OCI-LY7 (cell line): Measurements from ENCODE around the gene GSTO1.

Experiments
- CTCF ChIP-seq: fragments of 200-600 bp; sonication (generic); conservative IDR thresholded peaks from 2 replicates; pipeline ENCODE4 v1.5.1; 2014; ENCODE audit warnings: mild to moderate bottlenecking, antibody characterized with exemption, low read length, moderate library complexity, mixed read lengths
- EZH2phosphoT487 ChIP-seq: fragments of 200-600 bp; sonication (generic); IDR thresholded peaks from 2 replicates; pipeline ENCODE4 v1.6.1; 2018; ENCODE audit warnings: low read depth, borderline replicate concordance, mild to moderate bottlenecking, mixed run types, antibody characterized with exemption, low read length, moderate library complexity, mixed read lengths

- TF ChIP-seq CTCF (no peak), EZH2phosphoT487 (no peak)
Measured at GRCh38 chr10:104309980-104310978, 55.6 kb downstream of the GSTO1 start.
